Anterior cingulate cortex (tissue), 58 donors: ENCODE results near the gene PLAAT2.
"Not testable (repeated sequence)": the region's sequence is repeated elsewhere in the genome, so short reads cannot be mapped to it uniquely, and the experiment has no call there.

Experiments used
- DNase-seq, 58 donors: peaks; one replicate each; lab custom pipeline; 2025; lab: John Stamatoyannopoulos, UW

The PLAAT2 gene

DNA sequence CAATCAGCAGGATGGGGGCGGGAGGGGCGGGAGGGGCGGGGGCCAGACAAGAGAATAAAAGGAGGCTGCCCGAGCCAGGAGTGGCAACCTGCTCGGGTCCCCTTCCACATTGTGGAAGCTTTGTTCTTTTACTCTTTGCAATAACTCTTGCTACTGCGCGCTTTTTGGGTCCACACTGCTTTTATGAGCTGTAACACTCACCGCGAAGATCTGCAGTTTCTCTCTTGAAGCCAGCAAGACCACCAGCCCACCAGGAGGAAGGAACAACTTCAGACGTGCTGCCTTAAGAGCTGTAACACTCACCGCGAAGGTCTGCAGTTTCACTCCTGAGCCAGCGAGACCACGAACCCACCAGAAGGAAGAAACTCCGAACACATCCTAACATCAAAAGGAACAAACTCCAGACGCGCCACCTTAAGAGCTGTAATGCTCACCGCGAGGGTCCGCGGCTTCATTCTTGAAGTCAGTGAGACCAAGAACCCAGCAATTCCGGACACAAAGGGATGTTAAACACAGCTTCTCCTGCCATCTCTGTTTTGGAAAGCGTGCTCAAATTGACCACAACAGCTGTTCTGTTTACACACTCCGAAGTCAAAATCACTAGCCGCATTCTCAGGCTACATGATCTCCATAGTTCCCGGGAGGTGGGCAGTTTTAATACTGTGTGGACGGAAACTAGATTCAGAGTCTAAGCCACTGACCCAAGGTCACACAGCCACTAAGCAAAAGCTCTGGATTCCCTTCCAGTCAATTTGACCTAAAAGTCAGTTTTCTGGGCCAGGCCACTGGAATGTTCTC, 11.9 kb downstream of the PLAAT2 start:
- no peak for DNase-seq

DNA sequence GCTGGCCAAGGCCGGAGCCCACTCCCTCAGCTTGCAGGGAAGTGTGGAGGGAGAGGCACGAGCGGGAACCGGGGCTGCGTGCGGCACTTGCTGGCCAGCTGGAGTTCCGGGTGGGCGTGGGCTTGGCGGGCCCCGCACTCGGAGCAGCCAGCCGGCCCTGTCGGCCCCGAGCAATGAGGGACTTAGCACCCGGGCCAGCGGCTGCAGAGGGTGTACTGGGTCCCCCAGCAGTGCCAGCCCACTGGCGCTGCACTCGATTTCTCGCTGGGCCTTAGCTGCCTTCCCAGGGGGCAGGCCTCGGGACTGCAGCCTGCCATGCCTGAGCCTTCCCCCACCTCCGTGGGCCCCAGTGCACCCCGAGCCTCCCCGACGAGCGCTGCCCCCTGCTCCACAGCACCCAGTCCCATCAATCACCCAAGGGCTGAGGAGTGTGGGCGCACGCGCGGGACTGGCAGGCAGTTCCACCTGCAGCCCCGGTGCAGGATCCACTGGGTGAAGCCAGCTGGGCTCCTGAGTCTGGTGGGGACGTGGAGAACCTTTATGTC, 13.0 kb downstream of the PLAAT2 start:
- DNase-seq: not testable (repeated sequence)

DNA sequence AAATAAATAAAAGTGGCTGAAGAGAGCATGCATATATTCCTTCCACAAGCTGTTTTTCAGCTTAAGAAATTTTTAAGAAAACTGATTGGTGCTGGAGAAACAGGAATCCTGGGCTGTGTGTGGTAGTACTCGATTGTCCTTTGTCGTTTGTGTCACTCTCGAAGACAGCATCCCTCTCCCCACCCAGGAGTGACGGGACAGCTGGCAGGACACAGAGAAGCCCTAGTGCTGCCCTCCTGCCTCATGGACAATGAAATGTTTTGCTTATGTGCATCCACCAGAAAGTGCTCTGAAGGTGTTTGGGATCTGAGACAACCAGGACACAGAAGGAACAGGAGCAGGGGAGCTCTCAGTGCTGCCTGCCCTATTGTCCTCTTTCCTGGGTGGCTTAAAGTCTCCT, 13.8 kb downstream of the PLAAT2 start:
- peak in 8 of 58 donors; percentile 11 to 42 (median 28) for DNase-seq

DNA sequence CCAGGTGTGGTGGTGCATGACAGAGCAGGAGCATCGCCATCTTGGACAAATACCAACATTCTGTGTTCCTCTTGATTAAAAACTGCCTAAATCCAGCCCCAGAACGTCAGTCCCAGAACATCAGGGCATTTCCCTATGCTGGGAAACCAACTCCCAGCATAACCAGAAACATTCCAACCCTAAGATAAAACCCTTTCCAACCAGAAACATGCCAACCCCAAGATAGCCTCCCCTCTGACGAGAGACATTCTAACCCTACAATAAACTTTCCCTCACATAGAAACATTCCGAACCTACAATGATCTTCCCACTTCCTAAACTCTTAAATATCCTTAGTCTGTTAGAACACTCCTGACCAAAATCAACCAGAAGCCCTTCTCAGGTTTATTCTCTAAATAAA, 15.0 kb downstream of the PLAAT2 start:
- DNase-seq: no peak

DNA sequence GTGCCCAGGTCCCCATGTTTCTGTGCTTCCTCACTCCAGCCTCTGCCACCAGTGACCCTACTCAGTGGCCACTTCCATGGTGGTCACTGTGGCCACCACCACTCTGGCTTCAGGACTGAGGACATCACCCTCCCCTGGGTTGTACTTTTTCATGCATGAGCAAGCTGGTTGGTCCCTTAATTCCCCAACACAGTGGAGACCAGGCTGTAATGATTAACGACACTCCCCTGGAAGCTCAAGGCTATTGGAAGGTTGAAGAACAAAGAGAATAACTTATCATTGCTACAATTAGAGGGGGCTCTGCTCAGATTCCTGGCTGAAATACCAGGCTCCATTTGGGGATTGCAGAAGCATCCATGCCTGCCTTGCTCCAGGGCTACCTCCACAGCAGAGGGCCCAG, 16.1 kb downstream of the PLAAT2 start:
- DNase-seq: no peak

DNA sequence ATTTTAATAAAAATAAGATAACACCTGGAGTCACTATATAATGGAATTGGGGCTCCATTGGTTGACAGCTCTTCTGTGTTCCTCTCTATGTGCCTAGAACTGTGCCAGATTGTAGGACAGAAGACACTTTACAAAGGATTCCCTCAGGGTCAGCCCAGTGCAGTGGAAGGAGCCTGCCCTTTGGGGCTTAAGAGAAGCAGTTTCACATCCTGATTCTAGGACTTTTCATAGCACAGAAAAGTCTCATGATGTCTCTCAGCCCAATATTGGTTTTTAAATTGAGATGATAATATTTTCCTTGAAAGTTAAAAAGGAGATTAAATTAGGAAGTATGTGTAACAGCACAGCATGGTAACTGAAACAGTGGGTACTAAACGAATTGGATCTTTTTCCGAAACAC, 19.5 kb downstream of the PLAAT2 start:
- no peak for DNase-seq

DNA sequence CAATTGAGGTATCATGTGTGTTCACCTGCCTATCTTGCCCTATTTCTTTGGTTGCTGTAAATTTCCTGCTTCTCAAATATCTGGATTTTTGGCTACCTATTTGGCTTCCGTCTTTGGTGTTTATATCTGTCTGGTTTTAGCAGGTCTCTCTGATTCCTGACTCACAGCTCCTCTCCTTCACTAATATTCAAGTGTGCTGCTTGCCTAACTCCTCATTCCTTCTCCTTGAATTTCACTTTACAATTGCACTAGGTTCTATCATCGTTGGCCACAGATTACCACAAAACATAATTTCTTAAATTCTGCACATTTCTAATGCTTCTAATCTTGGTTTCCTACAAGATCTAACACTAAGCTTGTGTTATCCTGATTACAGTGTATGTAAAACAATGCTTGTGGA, 20.7 kb downstream of the PLAAT2 start:
- DNase-seq: not testable (repeated sequence)

DNA sequence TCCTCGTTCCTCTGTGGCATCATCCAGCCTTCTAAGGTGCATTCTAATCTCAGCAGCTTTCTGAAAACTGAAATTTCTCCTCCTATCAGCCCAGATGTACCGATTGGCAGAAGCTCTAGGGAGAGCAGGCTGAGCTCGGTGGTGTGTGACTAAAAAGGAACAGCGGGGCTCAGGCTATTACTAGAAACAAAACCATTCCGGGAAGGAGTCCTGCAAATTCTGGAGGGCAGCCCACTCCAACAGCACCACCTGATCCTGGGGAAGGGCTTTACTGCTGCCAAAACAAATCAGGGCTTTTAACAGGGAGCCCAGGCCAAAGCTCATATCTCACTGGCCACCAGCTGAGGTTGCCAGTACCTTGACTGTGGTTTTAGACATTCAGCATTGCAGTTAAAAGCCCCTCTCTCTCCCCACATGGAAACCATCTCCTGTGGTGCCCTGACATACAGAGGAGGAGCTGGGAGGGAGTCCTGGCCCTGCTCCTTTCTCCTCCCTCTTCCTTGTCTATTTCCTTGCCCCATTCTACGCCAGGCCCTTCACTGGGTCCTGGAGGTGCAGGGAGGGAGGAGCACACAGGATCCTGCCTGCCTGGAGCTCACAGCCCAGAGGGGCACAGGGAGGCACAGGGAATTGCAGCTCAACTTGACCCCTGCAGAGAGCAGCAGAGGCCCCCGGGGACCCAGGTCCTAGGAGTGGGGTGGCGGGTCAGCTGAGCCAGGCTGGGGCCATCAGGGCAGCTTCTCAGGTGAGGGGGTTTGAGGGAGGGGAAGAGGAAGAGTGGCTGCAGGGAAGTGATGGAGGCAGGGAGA, 25.7 kb downstream of the PLAAT2 start:
- peak in 57 of 58 donors; percentile 21 to 89 (median 70) for DNase-seq

DNA sequence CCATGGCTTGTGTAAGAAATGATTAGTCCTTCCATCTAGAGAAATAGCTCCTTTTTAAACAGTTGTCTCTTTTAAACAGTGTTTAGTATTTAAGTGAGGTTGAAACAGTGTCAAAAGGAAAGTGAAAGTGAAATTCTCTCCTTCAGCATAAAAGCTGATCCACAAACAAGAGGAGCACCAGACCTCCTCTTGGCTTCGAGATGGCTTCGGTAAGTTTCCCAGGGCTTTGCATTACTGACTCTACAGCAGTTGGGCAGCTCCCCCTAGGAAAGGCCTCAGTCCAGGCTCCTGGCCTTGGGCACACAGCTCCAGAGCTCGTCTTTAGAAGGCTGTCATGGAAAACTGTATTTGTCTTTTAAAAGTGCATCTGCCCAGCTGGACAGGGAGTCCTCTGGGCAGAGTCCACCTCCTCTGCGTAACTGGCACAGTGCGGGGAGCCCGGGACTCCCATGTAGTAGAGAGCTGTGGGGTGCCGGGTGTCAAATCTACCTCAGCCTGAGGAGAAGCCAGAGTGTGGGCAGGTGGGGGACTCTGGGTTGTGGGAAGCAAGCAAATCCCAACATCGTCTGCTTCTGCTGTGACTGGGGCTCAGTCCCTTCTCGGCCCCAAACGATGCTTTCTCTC, 26.4 kb downstream of the PLAAT2 start, which contains the start of gene PLAAT4:
TSS of gene PLAAT4 (plus strand) at position 140 of the 624 bp plus-strand sequence. CDS start at position 201, 61 bp downstream.
- peak in 51 of 58 donors; percentile 21 to 83 (median 58) for DNase-seq

DNA sequence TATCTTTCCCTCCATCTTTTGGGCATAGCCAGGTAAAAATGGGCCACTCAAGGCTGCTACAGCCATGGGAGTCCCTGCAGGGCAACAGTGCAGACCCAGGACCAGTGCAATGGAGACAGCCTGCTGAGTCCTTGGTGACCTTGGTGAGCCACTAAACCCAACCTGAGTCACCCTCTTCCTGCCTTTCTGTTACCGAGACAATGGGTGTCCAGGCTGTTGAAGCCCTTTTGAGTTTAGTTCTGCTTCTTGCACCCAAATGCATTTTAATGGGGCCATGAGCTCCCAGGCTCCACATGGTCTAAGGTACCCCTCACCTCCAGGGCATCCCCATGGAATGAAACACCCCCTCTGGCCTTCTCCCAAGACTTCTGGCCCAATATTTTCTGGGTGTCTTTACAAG, 27.4 kb downstream of the PLAAT2 start:
- DNase-seq: no peak

DNA sequence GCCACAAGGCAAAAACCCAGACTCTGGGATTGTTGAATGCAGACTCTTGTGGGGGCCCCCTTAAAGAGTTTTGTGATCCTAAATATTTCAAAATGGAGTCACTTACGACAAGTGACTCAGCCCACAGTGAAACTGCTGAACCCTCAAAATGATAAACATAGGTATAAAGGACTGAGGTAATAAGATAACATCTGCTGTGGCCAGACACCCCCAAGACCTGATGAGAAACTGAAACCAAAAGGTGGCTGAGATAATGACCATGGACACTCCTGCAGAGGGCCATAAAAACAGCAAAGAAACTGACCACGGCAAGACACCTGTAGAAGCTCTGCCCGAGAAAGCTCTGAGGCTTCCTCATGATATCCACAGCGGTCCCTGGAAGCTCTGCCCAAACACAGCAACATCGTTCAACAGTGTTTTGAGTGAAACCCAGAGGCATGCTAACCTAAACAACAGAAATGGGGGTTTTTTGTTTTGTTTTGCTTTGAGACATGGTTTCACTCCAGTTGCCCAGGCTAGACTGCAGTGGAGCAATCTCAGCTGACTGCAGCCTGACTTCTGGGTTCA, 28.2 kb downstream of the PLAAT2 start:
- DNase-seq: no peak

DNA sequence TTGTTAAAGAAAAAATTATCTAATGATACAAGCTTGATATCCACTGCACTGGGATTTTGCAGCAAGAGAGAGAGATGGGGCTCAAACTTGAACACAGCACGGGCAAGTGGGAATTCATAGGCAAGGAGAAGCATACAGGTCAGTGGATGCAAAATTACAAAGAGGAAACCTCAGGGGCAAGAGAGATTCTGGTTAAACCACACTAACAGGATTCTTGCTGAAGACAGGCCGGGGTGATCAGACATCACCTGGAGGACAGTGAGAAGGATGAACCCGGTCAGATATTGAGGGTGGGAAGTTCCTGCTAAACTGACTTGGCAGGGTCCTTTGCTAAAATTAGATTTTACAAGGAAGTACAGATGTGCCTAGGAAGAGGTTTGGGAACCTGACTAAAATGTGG, 29.1 kb downstream of the PLAAT2 start:
- no peak for DNase-seq

DNA sequence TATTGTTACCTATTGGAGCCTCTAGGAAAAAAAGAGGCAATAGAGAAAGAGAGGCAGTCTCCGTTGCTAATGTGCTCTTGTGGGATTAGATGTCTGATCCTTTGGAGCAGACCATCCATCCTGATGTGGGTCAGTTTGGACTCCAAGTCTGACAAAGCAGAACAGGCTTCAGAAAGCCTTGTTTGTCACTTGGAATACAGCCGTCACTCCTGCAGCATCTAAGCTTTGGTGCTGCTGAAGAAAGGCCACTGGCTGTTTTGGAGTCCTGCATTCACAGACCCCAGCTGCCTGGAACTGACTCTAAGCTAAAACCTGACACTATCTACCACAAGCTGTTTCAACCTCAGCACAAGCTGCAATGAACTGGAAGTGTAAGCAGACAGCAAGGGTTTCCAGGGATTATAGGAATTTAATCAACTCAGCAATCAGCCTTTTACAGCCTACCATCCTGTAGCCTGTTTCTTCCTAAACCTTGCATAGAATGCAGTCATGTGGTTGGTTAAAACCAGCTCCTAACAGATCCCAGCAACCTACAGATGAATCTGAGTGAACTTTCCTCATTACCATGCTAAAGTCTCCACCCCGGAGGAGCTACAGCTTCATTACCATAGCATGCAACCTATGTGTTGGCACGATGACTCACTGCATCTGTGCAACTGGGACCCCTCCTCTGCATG, 30.2 kb downstream of the PLAAT2 start:
- peak in 3 of 58 donors; percentile 12 to 48 (median 19) for DNase-seq

DNA sequence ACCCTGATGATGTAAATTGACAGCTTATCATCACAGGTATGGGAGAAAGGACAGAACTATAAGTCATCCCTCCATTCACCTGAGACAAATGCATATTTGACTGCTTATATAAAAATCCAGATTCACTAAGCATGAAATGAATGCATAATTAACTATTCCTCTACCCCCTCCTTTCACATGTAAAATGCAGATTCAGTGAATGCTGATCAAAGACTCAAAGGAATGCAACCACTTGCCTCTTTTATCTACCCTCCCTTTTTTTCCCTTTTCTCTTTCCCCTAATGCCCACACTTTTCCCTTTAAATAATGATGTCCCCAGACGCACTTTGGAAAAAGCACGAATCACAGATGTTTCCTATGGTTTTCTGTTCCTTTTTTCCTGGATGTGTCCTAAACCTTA, 31.1 kb downstream of the PLAAT2 start:
- DNase-seq: no peak

DNA sequence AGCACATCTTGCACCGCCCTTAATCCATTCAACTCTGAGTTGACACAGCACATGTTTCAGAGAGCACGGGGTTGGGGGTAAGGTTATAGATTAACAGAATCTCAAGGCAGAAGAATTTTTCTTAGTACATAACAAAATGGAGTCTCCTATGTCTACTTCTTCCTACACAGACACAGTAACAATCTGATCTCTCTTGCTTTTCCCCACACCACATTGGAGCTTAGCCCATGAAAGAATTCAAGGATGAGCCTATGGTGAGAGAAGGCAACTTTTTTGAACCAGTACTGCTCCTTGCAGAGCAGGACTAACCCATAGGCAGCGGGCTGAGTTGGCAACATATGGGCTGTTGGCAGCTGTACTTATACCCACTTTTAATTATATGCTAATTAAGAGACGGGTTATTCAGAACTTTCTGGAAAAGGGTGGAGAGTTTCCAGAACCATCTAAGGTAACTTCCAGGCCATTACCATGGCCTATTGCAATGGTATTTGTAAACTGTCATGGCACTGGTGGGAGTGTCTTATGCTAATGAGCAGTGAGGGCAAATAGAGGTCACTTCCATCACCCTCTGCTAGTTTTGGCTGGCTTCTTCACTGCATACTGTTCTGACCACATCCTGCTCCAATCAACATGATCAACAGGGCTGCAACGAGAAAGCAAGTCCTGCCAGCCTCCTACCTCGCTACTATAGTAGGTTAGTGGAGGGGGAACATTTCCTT, 31.9 kb downstream of the PLAAT2 start:
- not testable (repeated sequence) for DNase-seq

DNA sequence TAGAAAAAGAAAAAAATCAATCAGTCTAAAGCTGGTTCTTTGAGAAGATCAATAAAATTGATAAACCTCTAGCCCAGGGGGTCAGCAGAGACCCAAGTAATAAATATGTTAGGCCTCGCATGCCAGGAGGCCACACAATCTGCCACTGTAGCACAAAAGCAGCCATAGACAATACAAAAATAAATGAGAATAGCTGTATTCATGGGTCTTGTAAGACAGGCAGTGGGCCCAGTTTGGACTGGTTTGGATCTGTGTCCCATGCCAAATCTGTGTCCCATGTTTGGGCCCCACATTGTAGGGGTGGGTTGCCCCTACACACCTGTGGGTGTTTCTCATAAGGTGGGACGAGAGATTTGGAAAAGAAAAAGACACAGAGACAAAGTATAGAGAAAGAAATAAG, 33.2 kb downstream of the PLAAT2 start:
- peak in 22 of 58 donors; percentile 13 to 83 (median 48) for DNase-seq

DNA sequence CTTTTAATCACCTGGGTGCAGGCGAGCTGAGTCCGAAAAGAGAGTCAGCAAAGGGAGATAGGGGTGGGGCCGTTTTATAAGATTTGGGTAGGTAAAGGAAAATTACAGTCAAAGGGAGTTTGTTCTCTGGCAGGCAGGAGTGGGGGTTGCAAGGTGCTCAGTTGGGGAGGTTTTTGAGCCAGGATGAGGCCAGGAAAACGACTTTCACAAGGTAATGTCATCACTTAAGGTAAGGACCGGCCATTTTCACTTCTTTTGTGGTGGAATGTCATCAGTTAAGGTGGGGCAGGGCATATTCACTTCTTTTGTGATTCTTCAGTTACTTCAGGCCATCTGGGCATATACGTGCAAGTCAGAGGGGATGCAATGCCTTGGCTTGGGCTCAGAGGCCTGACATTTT, 33.8 kb downstream of the PLAAT2 start:
- DNase-seq: not testable (repeated sequence)

DNA sequence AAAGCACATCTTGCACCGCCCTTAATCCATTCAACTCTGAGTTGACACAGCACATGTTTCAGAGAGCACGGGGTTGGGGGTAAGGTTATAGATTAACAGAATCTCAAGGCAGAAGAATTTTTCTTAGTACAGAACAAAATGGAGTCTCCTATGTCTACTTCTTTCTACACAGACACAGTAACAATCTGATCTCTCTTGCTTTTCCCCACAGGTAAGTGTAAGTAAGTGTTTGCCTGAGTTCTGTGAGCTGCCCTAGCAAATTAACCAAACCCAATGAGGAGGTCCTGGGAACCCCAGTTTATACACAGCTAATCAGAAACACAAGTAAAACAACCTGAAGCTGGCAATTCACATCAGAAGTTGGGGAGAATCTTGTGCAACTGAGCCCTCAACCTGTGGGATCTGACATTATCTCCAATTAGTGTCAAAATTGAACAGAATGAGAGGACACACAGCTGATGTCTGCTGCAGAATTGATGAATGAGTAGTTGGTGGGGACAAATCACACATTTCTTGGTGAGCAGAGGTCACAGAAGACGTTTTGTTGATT, 34.4 kb downstream of the PLAAT2 start:
- DNase-seq: not testable (repeated sequence)

DNA sequence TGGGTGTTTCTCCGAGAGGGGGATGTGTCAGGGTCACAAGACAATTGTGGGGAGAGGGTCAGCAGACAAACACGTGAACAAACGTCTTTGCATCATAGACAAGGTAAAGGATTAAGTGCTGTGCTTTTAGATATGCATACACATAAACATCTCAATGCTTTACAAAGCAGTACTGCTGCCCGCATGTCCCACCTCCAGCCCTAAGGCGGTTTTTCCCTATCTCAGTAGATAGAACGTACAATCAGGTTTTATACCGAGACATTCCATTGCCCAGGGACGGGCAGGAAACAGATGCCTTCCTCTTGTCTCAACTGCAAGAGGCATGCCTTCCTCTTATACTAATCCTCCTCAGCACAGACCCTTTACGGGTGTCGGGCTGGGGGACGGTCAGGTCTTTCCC, 35.0 kb downstream of the PLAAT2 start:
- not testable (repeated sequence) for DNase-seq
